GM21360 (cell line): ENCODE measurements around the gene IGSF9.
"Not testable (repeated sequence)": the region's sequence is repeated elsewhere in the genome, so short reads cannot be mapped to it uniquely, and the experiment has no call there.

Source experiments
- ATAC-seq: cut with Tn5 transposase; IDR thresholded peaks from one replicate; pipeline ENCODE4 v1.9.1; 2021; ENCODE audit warnings: mild to moderate bottlenecking, moderate library complexity; ENCODE audit not compliant: unreplicated experiment

The IGSF9 gene

GRCh38 chr1:159900086-159900680 is 45.2 kb downstream of the IGSF9 start, which contains the start of gene CFAP45:
Gene CFAP45 (minus strand): TSS chr1:159900165. CDS start chr1:159900098, 67 bp downstream.
- no peak for ATAC-seq

- not testable (repeated sequence) for ATAC-seq
These were observed 45.8 kb downstream of the IGSF9 start for GRCh38 chr1:159899634-159900033.

DNA sequence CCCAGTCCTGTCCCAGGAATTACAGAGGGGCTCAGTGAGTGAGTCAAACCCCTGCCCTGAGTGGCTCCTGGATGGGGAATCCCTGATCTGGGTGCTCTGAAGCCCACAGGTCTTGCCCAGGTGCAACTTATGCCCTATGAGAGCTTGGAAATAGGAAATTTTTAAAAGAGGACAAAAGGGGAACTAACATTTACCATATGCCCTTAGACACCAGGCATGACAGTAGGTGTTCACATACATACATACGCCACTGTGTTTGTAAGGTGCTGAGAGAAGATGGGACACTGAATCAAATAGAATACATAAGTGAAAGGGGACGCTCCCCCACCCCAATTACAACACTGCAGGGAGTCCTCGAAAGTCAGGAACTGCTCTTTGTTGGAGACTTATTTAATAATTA is 46.9 kb downstream of the IGSF9 start:
- no peak for ATAC-seq

DNA sequence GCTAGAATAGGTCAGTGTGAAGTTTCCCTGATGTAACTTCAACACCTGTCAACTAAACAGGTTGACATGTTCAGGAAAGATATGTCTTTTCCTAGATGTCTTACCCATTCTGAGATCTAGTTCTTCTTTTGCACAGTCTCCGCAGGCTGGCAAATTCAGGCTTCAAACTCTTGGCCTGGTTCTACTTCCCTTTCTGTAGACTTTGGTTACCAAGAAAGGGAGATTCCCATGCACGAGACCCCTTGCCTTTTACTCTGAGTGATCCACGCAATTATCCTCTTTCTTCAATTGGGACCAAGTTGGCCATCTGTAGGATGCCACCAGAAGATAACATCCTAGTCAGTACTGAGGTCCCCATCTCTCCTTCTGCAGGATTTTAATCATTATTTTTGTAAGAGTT is 47.5 kb downstream of the IGSF9 start:
- no peak for ATAC-seq

GRCh38 chr1:159896546-159896930 is 48.9 kb downstream of the IGSF9 start:
- no peak for ATAC-seq

DNA sequence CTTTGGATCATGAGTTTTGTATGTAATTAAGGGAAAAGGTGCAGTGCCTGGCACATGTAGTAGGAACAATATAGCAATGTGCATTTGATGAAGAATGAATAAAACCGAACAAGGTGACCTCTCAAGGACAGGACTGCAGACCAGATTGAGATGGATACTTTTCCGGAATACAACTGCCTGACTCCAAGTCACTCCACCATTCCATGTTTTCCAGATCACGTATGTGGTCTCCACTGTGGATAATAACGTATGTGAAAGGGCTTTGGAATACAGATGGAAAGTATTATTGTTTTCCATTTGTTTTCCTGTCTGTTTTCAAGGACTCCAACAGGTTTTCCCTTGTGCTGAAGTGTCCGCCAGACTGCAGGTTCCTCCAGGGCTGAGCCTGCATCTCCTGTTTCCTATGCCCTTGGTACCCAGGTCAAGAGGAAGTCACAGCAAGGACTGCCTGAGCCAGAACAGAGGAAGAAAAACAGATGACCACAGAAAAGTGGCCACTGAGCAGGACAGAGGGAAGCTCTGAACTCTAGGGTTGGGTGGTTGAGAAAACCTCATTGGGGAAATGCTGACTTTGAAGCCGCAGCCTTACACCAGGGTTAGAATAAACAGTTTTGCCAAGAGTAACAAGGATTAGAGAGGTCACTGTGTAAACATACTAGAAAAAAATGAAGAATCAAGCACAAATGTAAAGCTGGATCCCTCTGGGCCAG is 49.4 kb downstream of the IGSF9 start:
- no peak for ATAC-seq

DNA sequence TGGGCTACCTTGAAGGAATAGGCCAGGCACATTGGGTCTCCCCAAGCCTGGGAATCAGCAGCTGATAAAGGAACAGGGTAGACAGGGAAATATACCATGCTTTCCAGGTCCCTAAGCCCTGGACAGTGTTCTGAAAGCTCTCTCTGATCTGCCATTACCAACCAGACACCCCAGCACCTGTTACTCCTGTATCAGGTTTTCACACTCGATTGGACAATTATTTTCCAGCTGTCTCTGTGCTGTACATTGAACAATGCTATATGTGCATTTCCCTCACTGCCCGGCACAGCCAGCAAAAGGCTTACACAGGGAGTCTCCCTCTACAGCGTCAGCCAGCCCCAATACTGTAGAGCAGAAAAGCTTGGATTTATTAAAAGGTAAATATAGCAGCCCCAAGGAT is 50.1 kb downstream of the IGSF9 start:
- no peak for ATAC-seq

DNA sequence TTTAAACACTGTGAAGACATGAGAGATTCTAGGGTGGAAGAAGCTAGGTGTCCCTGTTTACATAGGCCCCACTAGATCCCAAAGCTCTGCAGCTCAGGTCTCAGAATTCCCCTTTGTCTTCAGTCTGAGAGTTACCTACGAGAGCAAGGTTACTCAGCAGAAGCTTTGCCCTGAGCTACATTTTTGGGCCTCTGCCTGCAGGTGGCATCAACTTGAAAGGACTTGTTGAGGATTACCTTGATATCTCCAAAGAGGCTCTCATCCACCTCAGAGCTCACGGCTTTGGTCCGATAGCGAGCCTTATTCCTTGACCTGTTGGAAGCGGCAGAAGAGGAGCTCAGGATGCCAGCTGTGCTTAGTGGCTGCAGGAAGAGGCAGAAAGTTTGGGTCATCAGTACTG is 52.5 kb downstream of the IGSF9 start:
- ATAC-seq: no peak

GRCh38 chr1:159891275-159892157 is 53.9 kb downstream of the IGSF9 start:
- no peak for ATAC-seq

DNA sequence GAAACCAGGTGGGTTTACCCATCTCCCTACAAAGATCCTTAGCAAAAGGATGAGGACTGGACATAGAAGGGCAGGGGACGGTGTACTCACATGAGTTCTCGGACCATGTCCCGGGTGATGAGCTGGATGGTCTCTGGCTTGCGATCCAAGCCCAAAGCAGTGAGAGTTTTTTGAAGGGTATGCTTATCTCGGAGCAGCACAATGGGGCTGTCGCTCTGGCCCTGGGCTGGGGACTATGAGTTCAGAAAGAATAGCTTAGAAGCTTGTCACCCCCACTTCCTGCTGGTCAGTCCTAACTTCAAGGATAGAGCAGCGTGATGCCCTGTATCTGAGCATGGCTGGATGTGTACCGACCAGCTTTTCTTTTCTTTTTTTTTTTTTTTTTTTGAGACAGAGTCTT is 55.0 kb downstream of the IGSF9 start:
- no peak for ATAC-seq

DNA sequence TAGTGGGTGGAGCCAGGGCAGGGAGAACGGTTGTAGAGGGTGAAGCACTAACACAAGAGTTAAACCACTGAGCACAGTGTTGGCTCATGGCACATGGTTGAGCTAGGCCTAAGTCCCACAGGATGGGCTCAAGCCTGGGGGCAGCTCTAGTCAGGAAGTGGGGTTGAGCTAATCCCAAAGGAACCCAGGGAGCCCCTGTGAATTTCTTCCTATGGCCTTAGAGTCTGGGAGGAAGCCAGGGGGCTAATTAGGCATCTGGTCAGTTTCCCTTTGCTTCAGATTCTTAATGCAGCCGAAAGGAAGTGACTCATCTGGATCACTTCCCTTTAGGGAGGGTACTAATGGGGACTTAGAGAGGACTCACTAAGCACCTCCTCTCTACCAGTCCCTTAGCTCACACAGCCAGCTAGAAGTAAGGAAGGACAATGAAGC is 55.6 kb downstream of the IGSF9 start:
- peak; percentile 89 for ATAC-seq

GRCh38 chr1:159889202-159889601 is 56.2 kb downstream of the IGSF9 start:
- ATAC-seq: no peak

DNA sequence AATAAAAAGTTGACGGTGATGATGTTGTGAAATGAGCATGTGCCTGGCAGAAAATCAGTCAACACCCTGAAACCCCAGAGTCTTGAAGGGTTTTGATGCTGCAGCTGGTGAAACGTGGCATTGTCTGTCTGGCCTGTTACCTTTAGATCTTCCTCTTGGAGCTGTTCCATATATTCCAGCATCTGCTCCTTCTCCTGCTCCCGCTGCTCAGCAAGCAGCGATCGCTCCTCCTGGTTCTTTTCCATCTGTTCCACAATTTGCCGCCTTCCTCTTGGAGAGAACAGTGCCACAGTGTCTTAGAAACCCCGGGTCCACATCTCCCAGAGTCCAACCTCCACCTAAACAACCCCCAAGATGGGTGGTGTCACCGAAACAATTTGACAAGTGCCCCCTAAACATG is 61.1 kb downstream of the IGSF9 start:
- ATAC-seq: no peak

DNA sequence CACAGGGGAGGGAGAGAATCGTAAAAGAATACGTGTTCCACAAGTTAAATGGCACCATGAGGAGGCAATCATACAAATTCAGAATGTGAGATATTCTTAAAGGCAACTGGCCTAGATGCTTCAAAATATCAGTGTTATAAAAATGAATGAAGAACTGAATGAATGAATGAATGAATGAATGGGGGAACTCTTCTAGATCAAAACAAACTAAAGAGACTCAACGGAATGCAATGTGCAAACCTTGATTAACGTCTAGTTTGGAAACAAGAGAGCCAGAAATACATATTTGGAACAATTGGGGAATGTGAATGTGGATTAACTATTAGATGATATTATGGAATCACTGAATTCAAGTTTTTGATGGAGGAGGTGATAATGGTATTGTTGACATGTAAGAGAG is 62.3 kb downstream of the IGSF9 start:
- no peak for ATAC-seq

DNA sequence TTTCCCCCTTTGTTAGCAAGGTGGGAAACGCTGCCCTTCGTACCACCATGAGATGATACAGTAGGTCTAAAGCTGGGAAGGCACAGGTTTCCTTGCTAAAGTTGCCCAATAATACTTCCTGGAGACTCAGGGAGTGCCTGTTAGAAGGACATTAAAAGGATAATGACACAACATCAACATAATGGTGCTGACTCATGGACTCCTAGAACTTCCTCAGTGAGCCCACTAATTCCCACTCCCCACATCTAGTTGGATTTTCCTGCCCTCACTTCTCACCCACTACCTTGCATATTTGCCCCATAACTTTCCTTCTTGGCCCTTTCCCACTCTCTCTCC is 62.9 kb downstream of the IGSF9 start:
- no peak for ATAC-seq

GRCh38 chr1:159881622-159882526 is 63.5 kb downstream of the IGSF9 start:
- no peak for ATAC-seq

- ATAC-seq: no peak
These were observed 65.0 kb downstream of the IGSF9 start for GRCh38 chr1:159880430-159880829.

DNA sequence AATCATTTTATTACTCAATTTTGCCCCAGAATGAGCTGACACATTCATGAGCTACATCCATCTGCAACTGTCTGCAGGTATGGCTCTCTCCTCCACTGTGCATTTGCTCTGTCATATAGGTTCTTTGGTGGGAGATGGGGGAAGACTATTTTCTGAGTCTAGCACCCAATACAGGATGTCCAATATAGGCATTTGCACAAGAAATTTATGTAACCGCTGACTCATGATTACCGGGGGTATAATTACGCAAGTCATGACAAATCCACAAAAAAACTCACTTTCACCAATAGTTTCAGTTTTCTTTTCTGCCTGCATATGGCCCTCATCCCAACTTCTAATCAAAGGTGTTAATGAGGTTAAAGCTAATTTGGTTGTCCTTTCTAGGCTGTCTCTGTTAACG is 65.4 kb downstream of the IGSF9 start:
- ATAC-seq: no peak

DNA sequence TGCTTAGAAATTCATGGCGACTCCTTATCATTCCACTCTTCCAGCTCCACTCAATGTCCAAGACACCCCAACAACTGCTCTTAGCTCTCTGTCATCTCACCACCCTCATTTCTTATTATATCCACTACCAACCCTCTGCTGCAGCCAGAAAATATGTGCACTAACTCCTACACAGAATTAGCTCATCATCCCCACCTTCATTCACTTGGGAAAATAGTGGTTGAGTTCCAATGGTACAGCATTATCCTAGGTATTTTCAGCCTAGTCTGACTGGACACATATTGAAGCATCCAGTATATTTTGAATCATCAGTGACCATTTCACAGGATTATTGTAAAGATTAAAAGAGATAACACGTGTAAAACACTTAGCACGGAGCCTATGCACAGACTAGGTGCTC is 66.3 kb downstream of the IGSF9 start:
- no peak for ATAC-seq

DNA sequence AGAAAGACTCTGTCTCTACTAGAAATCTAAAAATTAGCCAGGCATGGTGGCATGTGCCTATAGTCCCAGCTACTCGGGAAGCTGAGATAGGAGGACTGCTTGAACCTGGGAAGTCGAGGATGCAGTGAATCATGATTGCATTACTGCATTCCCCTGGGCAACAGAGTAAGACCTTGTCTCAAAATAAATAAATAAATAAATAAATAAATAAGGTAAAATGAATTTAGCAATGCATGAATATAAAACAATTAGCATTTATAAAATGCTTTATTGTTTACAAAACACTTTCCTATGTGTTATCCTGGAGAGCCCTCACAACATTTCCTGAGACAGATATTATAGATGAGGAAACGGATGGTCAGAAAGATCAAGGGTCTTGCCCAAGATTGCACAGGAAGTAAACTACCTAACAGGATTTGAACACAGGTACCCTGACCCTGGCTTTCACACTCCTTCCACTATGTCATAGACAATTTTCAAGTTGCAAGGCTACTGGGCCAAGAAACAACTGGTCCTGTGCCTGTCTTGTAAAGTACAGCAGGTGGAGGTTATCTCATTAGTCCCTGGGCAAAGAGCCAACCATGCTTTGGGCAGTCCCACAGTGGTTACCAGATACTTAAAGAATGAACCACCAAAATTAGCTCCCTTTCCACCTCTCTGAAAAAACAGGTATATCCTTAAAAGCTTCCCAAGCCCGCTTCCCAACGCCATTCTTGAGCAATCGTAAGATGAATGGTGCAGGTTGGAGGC is 67.5 kb downstream of the IGSF9 start:
- no peak for ATAC-seq
